Epithelial cell of esophagus (primary cell): Measurements from ENCODE around the gene OR51M1.
"Not testable (repeated sequence)": the region's sequence is repeated elsewhere in the genome, so short reads cannot be mapped to it uniquely, and the experiment has no call there.

Source experiments
- DNase-seq: peaks from one replicate; pipeline ENCODE4 v3.0.0; 2010; ENCODE audit warnings: low read depth
- H3K4me3 ChIP-seq: 2 replicates; pipeline ENCODE4 v1.5.1; 2011; ENCODE audit warnings: mild to moderate bottlenecking, low read length, control low read depth
- TF ChIP-seq, protein P1 (sequence below): IDR thresholded peaks from 2 replicates; pipeline ENCODE4 v1.5.1; 2011; ENCODE audit warnings: low read depth, mild to moderate bottlenecking, low read length, control low read depth, inconsistent platforms; ENCODE audit not compliant: insufficient read depth; ENCODE audit errors: missing control alignments

The OR51M1 gene

DNA sequence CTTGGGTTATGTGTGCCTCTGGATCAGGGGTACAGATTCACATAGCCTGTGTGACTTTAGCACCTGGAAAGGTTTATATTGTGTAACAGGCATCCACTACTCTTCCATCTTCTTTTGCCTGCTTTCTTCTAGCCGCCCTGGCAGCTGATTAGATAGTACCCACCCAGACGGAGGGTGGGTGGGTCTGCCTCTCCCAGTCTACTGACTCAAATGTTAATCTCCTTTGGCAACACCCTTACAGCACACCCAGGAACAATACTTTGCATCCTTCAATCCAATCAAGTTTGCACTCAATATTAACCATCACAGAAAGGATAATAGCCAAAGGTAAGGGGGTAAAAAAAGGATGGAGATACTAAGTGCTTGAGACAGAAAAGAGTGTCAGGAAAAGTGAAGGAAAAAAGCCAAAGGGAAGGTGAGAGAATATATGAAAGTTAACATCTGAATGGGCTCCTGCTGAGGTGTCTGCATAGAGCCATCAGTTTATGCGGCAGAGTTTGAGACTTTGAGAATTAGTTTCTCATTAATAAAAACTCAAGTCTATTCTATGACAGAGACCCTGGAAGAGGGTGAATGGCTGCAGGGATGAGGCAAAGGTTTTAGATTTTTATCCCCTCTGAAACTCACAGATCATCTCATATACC is 34.9 kb upstream of the OR51M1 start:
- TF ChIP-seq, protein P1, sequence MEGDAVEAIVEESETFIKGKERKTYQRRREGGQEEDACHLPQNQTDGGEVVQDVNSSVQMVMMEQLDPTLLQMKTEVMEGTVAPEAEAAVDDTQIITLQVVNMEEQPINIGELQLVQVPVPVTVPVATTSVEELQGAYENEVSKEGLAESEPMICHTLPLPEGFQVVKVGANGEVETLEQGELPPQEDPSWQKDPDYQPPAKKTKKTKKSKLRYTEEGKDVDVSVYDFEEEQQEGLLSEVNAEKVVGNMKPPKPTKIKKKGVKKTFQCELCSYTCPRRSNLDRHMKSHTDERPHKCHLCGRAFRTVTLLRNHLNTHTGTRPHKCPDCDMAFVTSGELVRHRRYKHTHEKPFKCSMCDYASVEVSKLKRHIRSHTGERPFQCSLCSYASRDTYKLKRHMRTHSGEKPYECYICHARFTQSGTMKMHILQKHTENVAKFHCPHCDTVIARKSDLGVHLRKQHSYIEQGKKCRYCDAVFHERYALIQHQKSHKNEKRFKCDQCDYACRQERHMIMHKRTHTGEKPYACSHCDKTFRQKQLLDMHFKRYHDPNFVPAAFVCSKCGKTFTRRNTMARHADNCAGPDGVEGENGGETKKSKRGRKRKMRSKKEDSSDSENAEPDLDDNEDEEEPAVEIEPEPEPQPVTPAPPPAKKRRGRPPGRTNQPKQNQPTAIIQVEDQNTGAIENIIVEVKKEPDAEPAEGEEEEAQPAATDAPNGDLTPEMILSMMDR = no peak
- no peak overlapping the region for H3K4me3 ChIP-seq
- DNase-seq = no peak

DNA sequence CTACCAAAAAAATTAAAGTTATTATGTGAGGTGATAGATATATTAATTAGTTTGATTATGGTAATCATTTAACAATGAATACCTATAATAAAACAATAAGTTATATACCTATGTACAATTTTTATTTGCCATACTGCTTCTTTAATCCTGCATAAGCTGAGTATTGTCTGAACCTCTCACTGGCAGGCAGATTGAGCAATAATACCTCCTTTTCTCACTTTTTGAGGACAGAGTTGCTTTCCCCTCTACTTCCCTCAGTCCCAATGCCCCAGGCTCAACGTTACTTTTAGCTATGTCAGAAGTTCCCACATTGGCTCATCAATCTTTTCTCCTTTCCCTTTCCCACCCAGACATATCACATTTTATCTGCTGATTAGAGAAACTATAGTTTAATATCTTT is 34.1 kb upstream of the OR51M1 start:
- TF ChIP-seq, protein P1 = no peak
- H3K4me3 ChIP-seq = no peak overlapping the region
- DNase-seq = no peak

DNA sequence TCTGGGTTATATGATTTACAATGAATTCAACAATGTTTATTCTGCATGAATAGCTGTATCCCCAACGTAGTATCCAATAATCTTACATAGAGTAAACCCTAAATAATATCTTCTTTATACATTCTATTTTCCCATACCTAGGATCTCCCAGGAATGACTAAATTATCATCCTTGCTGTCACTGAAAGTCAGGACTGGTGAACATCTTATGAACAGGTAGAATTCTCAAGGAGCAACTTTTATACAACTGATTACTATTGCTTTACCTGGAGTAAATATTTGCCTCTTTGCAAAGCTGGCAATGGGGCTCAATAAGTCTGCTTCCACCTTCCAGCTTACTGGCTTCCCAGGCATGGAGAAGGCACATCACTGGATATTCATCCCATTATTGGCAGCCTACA is 32.4 kb upstream of the OR51M1 start, which contains the start of gene OR51B6:
TSS of gene OR51B6 (plus strand) at position 301 of the 400 bp plus-strand sequence. CDS start at position 301, 0 bp downstream.
- no peak for DNase-seq
- TF ChIP-seq, protein P1 = no peak
- H3K4me3 ChIP-seq = no peak within 1 kb of the TSS

DNA sequence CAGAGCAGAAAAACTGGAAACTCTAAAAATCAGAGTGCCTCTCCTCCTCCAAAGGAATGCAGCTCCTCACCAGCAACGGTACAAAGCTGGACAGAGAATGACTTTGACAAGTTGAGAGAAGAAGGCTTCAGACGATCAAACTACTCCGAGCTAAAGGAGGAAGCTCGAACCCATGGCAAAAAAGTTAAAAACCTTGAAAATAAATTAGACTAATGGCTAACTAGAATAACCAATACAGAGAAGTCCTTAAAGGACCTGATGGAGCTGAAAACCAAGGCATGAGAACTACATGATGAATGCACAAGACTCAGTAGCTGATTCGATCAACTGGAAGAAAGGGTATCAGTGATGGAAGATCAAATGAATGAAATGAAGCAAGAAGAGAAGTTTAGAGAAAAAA is 27.6 kb upstream of the OR51M1 start:
- H3K4me3 ChIP-seq, DNase-seq: not testable (repeated sequence)

DNA sequence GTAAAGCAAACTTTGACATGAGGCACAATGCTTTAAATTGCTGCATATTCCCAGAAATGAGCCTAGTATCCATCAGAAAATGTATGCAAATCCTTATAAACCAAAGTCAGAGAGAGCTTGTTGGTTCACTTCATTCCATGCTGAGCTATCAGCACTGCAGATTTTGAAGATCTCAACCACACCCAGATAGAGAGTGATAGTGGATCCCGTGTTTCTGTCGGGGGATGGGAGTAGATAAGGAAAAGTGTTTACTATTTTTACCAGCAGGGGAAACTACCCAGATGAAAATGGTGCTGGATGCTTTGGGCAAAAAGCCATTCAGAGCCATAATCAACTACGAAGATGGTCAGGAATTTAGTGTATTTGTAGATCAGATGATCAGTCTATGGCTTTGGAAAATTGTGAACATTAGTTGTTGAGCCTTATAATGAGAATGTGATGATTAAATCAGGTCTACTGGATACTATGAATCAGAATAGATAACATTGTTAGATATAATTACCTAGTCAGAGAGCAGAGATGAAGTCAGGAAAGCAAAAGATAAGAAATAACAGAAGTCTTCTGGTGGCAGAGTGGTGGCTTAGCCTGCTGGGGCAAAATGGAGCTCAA is 21.5 kb upstream of the OR51M1 start:
- no peak overlapping the region for H3K4me3 ChIP-seq
- TF ChIP-seq, protein P1 = no peak
- no peak for DNase-seq

DNA sequence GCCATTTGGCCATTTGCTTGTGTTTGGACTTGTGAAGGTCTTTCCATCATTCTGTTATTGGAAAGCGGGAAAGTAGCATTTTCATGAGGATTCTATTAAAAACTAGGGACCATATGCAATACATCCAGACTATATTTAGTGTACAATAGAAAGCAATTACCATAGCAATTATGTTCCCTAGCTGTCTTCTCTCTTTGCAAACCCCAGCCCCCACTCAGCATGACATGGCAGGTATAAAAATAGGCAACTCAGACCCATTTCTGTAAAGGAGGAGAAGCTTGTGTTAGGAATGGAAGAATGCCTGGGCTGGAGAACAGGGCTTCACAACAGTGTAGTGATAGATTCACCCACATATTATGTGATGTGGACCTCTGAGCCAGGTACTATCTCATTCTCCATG is 19.9 kb upstream of the OR51M1 start:
- H3K4me3 ChIP-seq = no peak overlapping the region
- DNase-seq = no peak
- TF ChIP-seq, protein P1 = no peak

DNA sequence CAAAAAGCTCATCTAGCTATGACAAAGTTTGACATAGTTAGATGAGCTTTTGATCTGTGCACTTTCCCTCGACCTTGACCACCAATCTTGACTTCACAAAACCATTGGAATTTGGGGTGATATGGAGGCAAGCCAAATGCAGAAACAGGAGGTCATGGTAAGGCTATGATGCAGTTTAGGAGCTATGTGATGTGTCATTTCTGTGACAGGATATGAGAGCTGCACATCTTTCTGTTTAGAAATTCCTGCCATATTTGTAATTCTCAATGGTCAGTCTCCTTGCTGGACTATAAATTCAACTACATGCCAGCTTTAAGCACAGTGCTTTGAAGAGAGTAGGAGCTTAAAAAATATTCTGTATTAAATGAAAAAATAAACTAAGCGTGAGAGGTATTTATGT is 19.4 kb upstream of the OR51M1 start:
- no peak for DNase-seq
- TF ChIP-seq, protein P1 = no peak
- H3K4me3 ChIP-seq = no peak overlapping the region

DNA sequence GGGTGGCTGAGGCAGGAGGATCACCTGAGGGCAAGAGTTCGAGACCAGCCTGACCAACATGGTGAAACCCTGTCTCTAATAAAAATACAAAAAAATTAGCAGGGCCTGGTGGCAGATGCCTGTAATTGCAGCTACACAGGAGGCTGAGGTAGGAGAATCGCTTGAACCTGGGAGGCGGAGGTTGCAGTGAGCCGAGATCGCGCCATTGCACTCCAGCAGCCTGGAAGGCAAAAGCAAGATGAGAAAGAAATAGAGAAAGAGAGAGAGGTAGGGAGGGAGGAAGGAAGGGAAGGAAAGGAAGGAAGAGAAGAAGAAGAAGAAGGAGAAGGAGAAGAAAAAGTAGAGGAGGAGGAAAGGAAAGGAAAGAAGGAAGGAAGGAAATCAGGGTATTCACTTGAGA is 17.2 kb upstream of the OR51M1 start:
- DNase-seq, H3K4me3 ChIP-seq: not testable (repeated sequence)
